Measurements from ENCODE around the gene KHDC4.
"Not testable (repeated sequence)": the region's sequence is repeated elsewhere in the genome, so short reads cannot be mapped to it uniquely, and the experiment has no call there.

Gene KHDC4

DNA sequence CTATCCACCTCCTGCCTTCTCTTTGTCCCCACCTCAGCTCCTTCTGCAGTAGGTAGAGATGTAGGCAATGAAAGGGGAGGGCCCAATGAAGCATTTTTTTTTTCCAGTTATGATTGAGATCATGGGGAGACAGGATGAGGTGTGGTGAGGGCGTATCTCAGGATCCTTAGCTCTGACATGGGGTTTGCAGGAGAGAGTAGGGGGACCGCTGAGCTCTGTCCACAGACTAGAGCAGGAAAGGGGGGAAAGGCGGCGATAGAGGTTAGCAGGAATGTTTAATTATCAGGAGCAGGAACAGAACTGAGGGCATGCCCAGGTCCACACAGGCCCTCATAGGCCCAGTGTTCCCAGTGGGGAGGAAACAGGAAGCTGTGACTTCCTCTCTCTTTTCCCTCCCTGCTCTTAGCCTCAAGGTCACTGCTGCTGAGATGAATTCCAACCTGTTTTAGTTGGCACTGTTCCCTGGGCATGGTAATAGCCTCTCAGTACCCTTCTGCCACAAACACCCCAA is 6.3 kb upstream of the KHDC4 start:
- peak; percentile 66 for DNase-seq

GRCh38 chr1:155938220-155938627 is 4.0 kb upstream of the KHDC4 start:
- peak; percentile 91 for DNase-seq

DNA sequence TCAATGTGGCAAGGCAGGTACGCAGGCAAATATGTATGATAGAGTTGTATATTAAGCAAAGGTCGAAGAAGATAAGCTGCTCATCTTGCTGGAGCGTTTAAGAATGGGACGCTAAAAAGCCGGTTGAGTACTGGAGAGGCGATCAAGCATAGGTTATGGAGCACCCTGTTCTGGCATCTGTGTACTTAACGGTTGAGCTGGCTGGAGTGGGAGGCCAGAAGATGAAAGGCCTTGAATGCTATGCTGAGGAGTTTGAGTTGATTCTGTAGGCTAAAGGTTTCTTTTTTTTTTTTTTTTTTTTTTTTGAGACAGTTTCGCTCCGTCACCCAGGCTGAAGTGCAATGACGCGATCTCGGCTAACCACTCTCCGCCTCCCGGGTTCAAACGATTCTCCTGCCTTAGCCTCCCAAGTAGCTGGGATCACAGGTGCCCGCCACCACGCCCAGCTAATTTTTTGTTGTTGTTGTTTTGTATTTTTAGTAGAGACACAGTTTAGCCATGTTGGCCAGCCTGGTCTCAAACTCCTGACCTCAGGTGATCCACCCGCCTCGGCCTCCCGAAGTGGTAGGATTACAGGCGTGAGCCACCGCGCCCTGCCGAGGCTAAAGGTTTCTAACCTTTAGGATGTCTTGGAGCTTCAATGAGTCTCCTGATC is 850 bp upstream of the KHDC4 start:
- DNase-seq = peak; percentile 66

GRCh38 chr1:155933591-155934096 is 569 bp downstream of the KHDC4 start:
- DNase-seq = no peak

GRCh38 chr1:155932487-155932886 is 1.7 kb downstream of the KHDC4 start:
- no peak for DNase-seq

GRCh38 chr1:155932081-155932480 is 2.1 kb downstream of the KHDC4 start:
- DNase-seq = no peak

DNA sequence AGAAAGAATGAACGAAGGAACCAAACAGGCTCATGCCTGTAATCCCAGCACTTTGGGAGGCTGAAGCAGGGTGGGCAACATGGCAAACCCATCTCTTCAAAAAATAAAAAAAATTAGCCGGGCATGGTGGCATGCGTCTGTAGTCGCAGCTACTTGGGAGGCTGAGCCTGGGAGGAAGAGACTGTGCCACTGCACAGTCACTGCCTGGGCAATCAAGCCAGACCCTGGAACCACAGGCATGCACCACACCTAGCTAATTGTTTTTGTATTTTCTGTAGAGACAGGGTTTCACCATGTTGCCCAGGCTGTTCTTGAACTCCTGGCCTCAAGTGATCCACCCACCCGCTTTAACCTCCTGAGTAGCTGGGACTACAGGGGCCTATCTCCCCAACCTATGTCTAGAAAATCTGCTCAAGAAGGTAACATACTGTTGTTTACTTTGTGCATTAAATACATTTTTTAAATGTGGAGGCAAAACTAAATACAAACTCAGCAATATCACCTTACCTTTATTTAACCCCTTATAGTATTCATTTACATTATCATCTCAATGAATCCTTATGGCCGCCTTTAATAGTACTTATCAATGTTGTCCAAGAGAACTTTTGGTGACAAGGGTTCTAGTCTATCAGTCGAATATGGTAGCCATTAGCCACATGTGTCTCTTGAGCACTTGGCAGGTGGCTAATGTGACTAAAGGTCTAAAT is 2.7 kb downstream of the KHDC4 start:
- no peak for DNase-seq

DNA sequence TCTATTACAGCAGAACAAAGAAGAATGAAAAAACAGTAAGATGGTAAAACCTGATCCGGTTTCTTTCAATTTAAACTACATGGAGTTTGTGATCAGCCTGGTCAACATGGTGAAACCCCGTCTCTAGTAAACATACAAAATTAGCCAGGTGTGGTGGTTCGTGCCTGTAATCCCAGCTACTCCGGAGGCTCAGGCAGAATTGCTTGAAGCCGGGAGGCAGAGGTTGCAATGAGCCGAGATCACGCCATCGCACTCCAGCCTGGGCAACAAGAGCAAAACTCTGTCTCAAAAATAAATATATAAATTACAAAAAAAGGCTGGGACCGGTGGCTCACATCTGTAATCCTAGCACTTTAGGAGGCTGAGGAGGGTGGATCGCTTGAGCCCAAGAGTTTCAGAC is 3.5 kb downstream of the KHDC4 start:
- not testable (repeated sequence) for DNase-seq

DNA sequence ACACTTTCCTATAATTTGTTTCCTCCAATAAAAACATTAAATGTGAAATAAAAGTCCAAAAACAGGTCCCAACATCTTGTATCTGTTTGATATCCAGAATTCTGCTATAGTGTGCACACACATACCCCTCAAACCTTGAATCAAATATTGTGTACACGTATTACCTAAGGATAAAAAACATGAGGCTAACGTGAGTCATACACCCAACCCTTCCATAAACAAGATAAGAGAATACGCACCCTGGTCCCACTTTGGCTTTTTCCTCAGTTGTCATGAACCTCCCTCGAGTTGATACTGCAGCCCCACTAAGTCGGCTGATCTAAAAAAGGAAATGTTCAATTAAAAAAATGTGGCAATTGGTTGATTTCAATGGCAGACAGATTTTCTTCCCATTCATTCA is 5.2 kb downstream of the KHDC4 start:
- no peak for DNase-seq

GRCh38 chr1:155925506-155925905 is 8.7 kb downstream of the KHDC4 start:
- no peak for DNase-seq

DNA sequence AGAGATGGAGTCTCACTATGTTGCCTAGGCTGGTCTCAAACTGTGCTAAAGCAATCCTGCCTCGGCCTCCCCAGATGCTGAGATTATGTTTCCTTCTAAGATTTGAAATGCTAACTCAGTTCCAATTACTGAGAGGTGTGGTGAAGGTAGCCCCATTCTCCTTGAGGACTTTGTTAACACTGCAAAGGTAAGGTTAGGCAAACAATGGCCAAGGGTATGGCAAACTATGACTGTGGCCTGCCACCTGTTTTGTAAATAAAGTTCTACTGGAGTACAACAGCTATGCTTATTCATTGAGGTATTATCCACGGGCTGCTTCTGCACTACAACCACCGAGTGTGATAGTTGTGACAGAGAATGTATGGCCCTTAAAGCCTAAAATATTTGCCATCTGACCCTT is 13.5 kb downstream of the KHDC4 start:
- DNase-seq = no peak

DNA sequence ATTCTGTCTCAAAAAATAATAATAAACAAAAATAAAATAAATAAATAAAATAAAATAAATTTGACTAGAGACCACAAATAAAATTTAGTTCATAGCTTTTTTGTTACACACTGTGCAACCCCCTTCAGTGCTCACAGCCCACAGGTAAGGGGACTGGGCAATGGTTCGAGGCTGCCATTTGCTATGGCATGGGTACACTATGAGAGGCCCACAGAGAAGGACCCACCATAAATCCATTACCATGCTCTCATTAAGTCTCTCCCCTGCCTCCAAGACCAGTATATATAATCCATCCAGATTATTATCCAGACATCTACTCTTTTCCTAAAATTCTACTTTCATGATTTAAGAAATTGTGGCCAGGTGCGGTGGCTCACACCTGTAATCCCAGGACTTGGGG is 14.4 kb downstream of the KHDC4 start:
- no peak for DNase-seq

GRCh38 chr1:155918660-155919059 is 15.6 kb downstream of the KHDC4 start:
- DNase-seq = no peak

GRCh38 chr1:155913969-155914757 is 20.1 kb downstream of the KHDC4 start:
- no peak for DNase-seq

- DNase-seq = no peak
These were observed 22.1 kb downstream of the KHDC4 start for GRCh38 chr1:155912056-155912536.

- DNase-seq = peak; percentile 96
These were observed 22.8 kb downstream of the KHDC4 start, which contains the start of gene RIT1 for GRCh38 chr1:155911156-155912055. TSS of gene RIT1 (minus strand) at chr1:155911349. CDS start at chr1:155910761, 588 bp downstream.

DNA sequence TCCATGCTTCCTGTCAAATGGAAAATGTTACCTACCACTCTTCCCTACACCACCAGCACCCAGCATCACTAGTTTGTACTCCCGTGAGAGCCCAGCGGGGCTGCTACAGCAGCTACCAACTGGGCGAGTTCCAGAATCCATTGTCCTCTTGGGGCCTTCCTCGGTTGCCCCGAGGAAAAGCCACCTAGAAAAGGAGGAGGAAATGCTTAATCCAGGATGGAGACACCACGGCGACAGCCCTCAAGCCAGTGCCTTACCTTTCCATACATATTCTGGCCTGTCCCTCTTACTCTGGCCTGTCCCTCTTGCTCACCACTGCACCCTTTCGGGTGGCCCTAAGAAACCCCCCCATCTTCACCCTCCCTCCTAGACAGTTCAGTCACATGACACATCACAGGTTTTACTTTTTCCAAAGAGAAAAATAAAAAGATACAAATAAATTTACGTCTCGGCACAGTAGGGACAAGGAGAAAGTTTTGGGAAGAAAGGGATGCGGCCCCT is 23.5 kb downstream of the KHDC4 start:
- peak; percentile 76 for DNase-seq

DNA sequence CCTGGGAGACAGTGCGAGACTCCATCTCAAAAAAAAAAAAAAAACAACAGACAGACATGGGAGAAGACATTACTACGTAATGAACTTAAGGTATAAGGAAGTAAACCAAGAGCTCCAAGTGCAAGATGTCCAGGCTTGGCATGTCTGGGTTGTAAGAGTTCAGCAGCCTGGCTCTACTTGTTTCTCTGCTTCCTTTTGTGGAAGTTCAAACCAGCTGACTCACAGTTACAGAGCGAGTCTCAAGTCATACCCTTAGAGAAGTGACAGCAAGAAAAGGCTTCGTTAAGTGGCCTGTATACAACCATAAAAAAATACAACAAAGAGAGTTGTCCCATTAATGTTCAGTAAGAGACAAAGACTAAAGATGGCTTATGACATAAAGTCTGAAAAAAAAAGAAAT is 24.3 kb downstream of the KHDC4 start:
- peak; percentile 77 for DNase-seq

DNA sequence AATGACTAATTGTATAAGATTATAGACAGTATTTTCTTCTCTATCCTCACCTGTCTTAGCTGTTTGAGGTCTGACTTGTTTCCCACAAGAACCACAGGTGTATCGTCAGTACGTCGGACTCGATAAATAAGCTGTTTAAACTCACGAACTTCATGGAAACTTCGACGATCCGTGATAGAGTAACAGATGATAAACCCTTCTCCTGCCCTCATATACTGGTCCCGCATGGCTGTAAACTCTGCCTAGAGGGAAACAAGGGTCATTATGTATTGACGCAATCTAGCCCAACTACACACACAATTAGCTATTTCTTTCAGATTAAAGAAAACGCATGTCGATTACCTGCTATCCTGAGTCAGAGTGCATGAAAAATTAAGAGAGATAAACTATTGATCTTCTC is 30.0 kb downstream of the KHDC4 start:
- DNase-seq = no peak

- DNase-seq = no peak
These were observed 34.1 kb downstream of the KHDC4 start for GRCh38 chr1:155900161-155900560.

GRCh38 chr1:155899683-155900082 is 34.5 kb downstream of the KHDC4 start:
- no peak for DNase-seq

- no peak for DNase-seq
These were observed 35.3 kb downstream of the KHDC4 start for GRCh38 chr1:155898888-155899287.

Measured in OCI-M1 (cell line).